Aorta (tissue), 5 donors: Measurements from ENCODE around the gene ABCG1. TPM values are rescaled to one million over a fixed set of nuclear protein-coding genes. Genes with fewer than 3 reads are reported as not detected.

Experiments used
- ATAC-seq: fragments of 200-7000 bp; cut with Tn5 transposase; one replicate; pipeline ENCODE4 v1.9.1; 2022; ENCODE audit warnings: moderate library complexity; ENCODE audit not compliant: low FRiP score
- DNase-seq, 2 donors: peaks; one replicate each; pipeline ENCODE4 v3.0.0-alpha.2; 2020
- H3K27ac ChIP-seq, 2 donors: one replicate each; pipeline ENCODE4 v1.5.1; 2013; ENCODE audit warnings: low read length in 2 of 2, mild to moderate bottlenecking in 2 of 2, moderate library complexity in 2 of 2, control low read depth in 1 of 2, inconsistent platforms in 1 of 2, low read depth in 1 of 2
- H3K27me3 ChIP-seq, 2 donors: one replicate each; pipeline ENCODE4 v1.6.1; 2013; ENCODE audit warnings: control low read depth in 1 of 2, low read length in 1 of 2, mild to moderate bottlenecking in 1 of 2, moderate library complexity in 1 of 2; ENCODE audit not compliant: insufficient read depth in 2 of 2, control insufficient read depth in 1 of 2
- H3K36me3 ChIP-seq, 2 donors: one replicate each; pipeline ENCODE4 v1.6.1; 2013; ENCODE audit warnings: control low read depth in 1 of 2, low read length in 1 of 2, mild to moderate bottlenecking in 1 of 2; ENCODE audit not compliant: insufficient read depth in 2 of 2, control insufficient read depth in 1 of 2
- H3K4me1 ChIP-seq, 2 donors: one replicate each; pipeline ENCODE4 v1.6.1; 2013; ENCODE audit warnings: low read length in 2 of 2, control low read depth in 1 of 2, mild to moderate bottlenecking in 1 of 2, moderate library complexity in 1 of 2; ENCODE audit not compliant: insufficient read depth in 2 of 2, control insufficient read depth in 1 of 2
- H3K4me3 ChIP-seq, 2 donors: one replicate each; pipeline ENCODE4 v1.5.1; 2013; ENCODE audit warnings: low read length in 2 of 2, control low read depth in 1 of 2, mild to moderate bottlenecking in 1 of 2
- H3K9me3 ChIP-seq: one replicate; pipeline ENCODE4 v1.6.1; 2013; ENCODE audit warnings: mild to moderate bottlenecking, low read length; ENCODE audit not compliant: control insufficient read depth
- WGBS, 2 donors: extraction: QIAGEN DNeasy Blood & Tissue Kit; methylation state at CpG; one replicate each; pipeline ENCODE4 v1.1.7; 2013; 5-methylcytosine and 5-hydroxymethylcytosine counted together
- intact Hi-C, 2 donors: fragments of 100-400 bp; cut with DNase I; formaldehyde crosslinking; loops; one replicate each; pipeline versions ENCODE4 v1.14.2 to v1.15.0; 2022
- polyA plus RNA-seq, 2 donors: library from polyadenylated mRNA; stranded (reverse); fragments of 200-250 nt; gene quantifications; one replicate each; pipeline ENCODE4 v1.2.3, GENCODE V29; 2013
- total RNA-seq, 2 donors: library from RNA; stranded (reverse); fragmentation: NEBNext Ultra II Directional; extraction: Animal tissue kit (Norgen Biotek cat#: 25700); gene quantifications; one replicate each; pipeline ENCODE4 v1.2.1, GENCODE V29; 2021
- donor health status: healthy with polysubstance abuse.
- donor health status: Bipolar disorder and iron deficiency.
- donor health status: DM: no; HTN: no; CAD: no.
- donor health status: DM: no; HTN: no; CAD: no.
- donor health status: DM: yes; HTN: yes; CAD: no.

Gene ABCG1
- total and polyA plus RNA-seq, 4 donors: 4.8 to 24.2 (median 13.1) TPM

GRCh38 chr21:42216726-42217572 is 2.0 kb upstream of the ABCG1 start:
- DNase-seq (no peak), ATAC-seq (no peak)
- Histone ChIP-seq H3K27me3 (no peaks in the 10 kb centered on the region), H3K4me3 (no peak overlapping the region), H3K4me1 (no peaks in the 10 kb centered on the region), H3K36me3 (no peaks in the 10 kb centered on the region), H3K27ac (no peak overlapping the region), H3K9me3 (peaks cover 2% of the 10 kb centered on the region)
- 91 to 92% methylated on average over 17 of the region's 17 CpGs for WGBS, 2 donors
- intact Hi-C loops: no loop called here

GRCh38 chr21:42219606-42220137 is 732 bp downstream of the ABCG1 start:
- intact Hi-C loops: no loop called here
- H3K9me3 ChIP-seq: no peaks in the 10 kb centered on the region
- DNase-seq: peak in 1 of 2 donors; percentile 64
- H3K27ac ChIP-seq: no peak overlapping the region
- H3K36me3 ChIP-seq: no peaks in the 10 kb centered on the region
- H3K4me1 ChIP-seq: no peaks in the 10 kb centered on the region
- peak overlapping the region; percentile 21 to 38 for H3K4me3 ChIP-seq
- WGBS, 2 donors: 0 to 1% methylated on average over 23 to 41 of the region's 41 CpGs
- no peaks in the 10 kb centered on the region for H3K27me3 ChIP-seq
- ATAC-seq: peak; percentile 59

- ATAC-seq (peak; percentile 80), DNase-seq (peak in 1 of 2 donors; percentile 78)
- Histone ChIP-seq H3K4me1 (no peaks in the 10 kb centered on the region), H3K27ac (no peak overlapping the region), H3K36me3 (no peaks in the 10 kb centered on the region), H3K27me3 (no peaks in the 10 kb centered on the region), H3K9me3 (no peaks in the 10 kb centered on the region), H3K4me3 (peak overlapping the region; percentile 21 to 38)
- WGBS, 2 donors: 1 to 2% methylated on average over 26 of the region's 26 CpGs
- intact Hi-C loops: no loop called here
Measured at GRCh38 chr21:42220138-42220701, 1.3 kb downstream of the ABCG1 start.

- ATAC-seq (no peak), DNase-seq (no peak)
- H3K27me3 ChIP-seq: no peaks in the 10 kb centered on the region
- no peaks in the 10 kb centered on the region for H3K4me1 ChIP-seq
- H3K4me3 ChIP-seq: no peak overlapping the region
- WGBS, 2 donors: 25 to 28% methylated on average over 15 of the region's 15 CpGs
- intact Hi-C loops: no loop called here
- no peaks in the 10 kb centered on the region for H3K9me3 ChIP-seq
- H3K27ac ChIP-seq: no peak overlapping the region
- no peaks in the 10 kb centered on the region for H3K36me3 ChIP-seq
Measured at GRCh38 chr21:42221581-42222345, 2.8 kb downstream of the ABCG1 start.

GRCh38 chr21:42222386-42222785 is 3.4 kb downstream of the ABCG1 start:
- Histone ChIP-seq H3K4me1 (no peaks in the 10 kb centered on the region), H3K36me3 (no peaks in the 10 kb centered on the region), H3K27me3 (no peaks in the 10 kb centered on the region), H3K27ac (no peak overlapping the region), H3K4me3 (no peak overlapping the region), H3K9me3 (no peaks in the 10 kb centered on the region)
- WGBS, 2 donors: 91 to 94% methylated on average over 6 of the region's 6 CpGs
- intact Hi-C loops: no loop called here
- no peak for ATAC-seq
- DNase-seq: no peak

- intact Hi-C loops: no loop called here
- 96 to 97% methylated on average over 9 of the region's 9 CpGs for WGBS, 2 donors
- no peak for ATAC-seq
- H3K36me3 ChIP-seq: no peaks in the 10 kb centered on the region
- no peak overlapping the region for H3K4me3 ChIP-seq
- H3K4me1 ChIP-seq: no peaks in the 10 kb centered on the region
- no peaks in the 10 kb centered on the region for H3K27me3 ChIP-seq
- H3K9me3 ChIP-seq: no peaks in the 10 kb centered on the region
- no peak overlapping the region for H3K27ac ChIP-seq
- no peak for DNase-seq
Measured at GRCh38 chr21:42222821-42223390, 4.0 kb downstream of the ABCG1 start.

GRCh38 chr21:42223826-42224575 is 5.1 kb downstream of the ABCG1 start:
- 95% methylated on average over 15 of the region's 15 CpGs for WGBS, 2 donors
- no peak overlapping the region for H3K4me3 ChIP-seq
- H3K27ac ChIP-seq: no peak overlapping the region
- H3K9me3 ChIP-seq: no peaks in the 10 kb centered on the region
- no peak for DNase-seq
- no peak for ATAC-seq
- H3K27me3 ChIP-seq: no peaks in the 10 kb centered on the region
- H3K4me1 ChIP-seq: no peaks in the 10 kb centered on the region
- H3K36me3 ChIP-seq: no peaks in the 10 kb centered on the region
- intact Hi-C loops: no loop called here

GRCh38 chr21:42225042-42225441 is 6.1 kb downstream of the ABCG1 start:
- 90 to 93% methylated on average over 4 of the region's 4 CpGs for WGBS, 2 donors
- no peak for DNase-seq
- Histone ChIP-seq H3K27me3 (no peaks in the 10 kb centered on the region), H3K27ac (no peak overlapping the region), H3K9me3 (no peaks in the 10 kb centered on the region), H3K4me3 (no peak overlapping the region), H3K36me3 (no peaks in the 10 kb centered on the region), H3K4me1 (no peaks in the 10 kb centered on the region)
- no peak for ATAC-seq
- intact Hi-C loops: no loop called here
